K562 (cell line): Measurements from ENCODE around the gene AFAP1. TPM values are rescaled to one million over a fixed set of nuclear protein-coding genes. Genes with fewer than 3 reads are reported as not detected.

Source experiments
- CEBPG ChIP-seq, 3 experiments: fragments of 200-800 bp in 1 of 3; sonication (Bioruptor generic) in 1 of 3; sonication (generic) in 1 of 3; formaldehyde crosslinking in 1 of 3; IDR thresholded peaks in 2 of 3; conservative IDR thresholded peaks in 1 of 3; 2 replicates each; pipeline versions ENCODE4 v1.6.1 to v1.8.0; 2016 to 2022; ENCODE audit warnings: missing compliant biosample characterization in 2 of 3, missing genetic modification characterization in 2 of 3, mild to moderate bottlenecking in 1 of 3, missing genetic modification reagents in 1 of 3
- CUX1 ChIP-seq: fragments of 200-800 bp; sonication (Bioruptor generic); IDR thresholded peaks from 2 replicates; pipeline ENCODE4 v1.6.1; 2016; ENCODE audit warnings: missing genetic modification characterization, missing compliant biosample characterization
- DEAF1 ChIP-seq: fragments of 450-650 bp; formaldehyde crosslinking; IDR thresholded peaks from 2 replicates; pipeline ENCODE4 v1.4.0; 2020; ENCODE audit warnings: mild to moderate bottlenecking, moderate library complexity
- FOXM1 ChIP-seq, 2 experiments: fragments of 450-650 bp in 1 of 2; sonication (generic) in 1 of 2; formaldehyde crosslinking in 1 of 2; IDR thresholded peaks; 2 replicates each; pipeline versions ENCODE4 v1.6.1 to v1.9.0; 2017 to 2022; ENCODE audit warnings: low read depth in 2 of 2, mild to moderate bottlenecking in 2 of 2, missing genetic modification reagents in 1 of 2, moderate library complexity in 1 of 2
- PHB2 ChIP-seq: fragments of 450-650 bp; IDR thresholded peaks from 2 replicates; pipeline ENCODE4 v1.6.1; 2017; ENCODE audit warnings: low read depth
- RCOR1 ChIP-seq, 2 experiments: IDR thresholded peaks; 2 replicates each; pipeline ENCODE4 v1.6.1; 2012; ENCODE audit warnings: low read depth in 2 of 2, low read length in 2 of 2, borderline replicate concordance in 1 of 2, improper control_type of control experiment in 1 of 2
- RFX1 ChIP-seq: fragments of 450-650 bp; IDR thresholded peaks from 2 replicates; pipeline ENCODE4 v1.6.1; 2016; ENCODE audit warnings: mild to moderate bottlenecking, moderate library complexity
- SMC3 ChIP-seq: conservative IDR thresholded peaks from 2 replicates; pipeline ENCODE4 v1.6.1; 2011; ENCODE audit warnings: low read depth, low read length, improper control_type of control experiment; ENCODE audit not compliant: insufficient read depth
- ZNF561 ChIP-seq: fragments of 450-650 bp; formaldehyde crosslinking; conservative IDR thresholded peaks from 2 replicates; pipeline ENCODE4 v1.4.0; 2020; ENCODE audit warnings: mild to moderate bottlenecking, moderate library complexity
- polyA plus RNA-seq, 8 experiments: library from polyadenylated mRNA; depleted of rRNA in 4 of 8; stranded (reverse) in 5 of 8; unstranded in 3 of 8; fragments of >200 nt; fragmentation: Nextera tagmentation in 2 of 8; fragmentation: Illumina TruSeq in 1 of 8; extraction: Ambion mirVana in 2 of 8; extraction: Trizol in 1 of 8; gene quantifications; 2 replicates each; pipeline versions ENCODE4 v1.2.1 to v1.2.3, GENCODE V29; 2011 to 2014; ENCODE audit warnings: inconsistent platforms in 1 of 8, missing spikeins in 1 of 8
- total RNA-seq, 7 experiments: library from RNA; depleted of rRNA in 6 of 7; stranded (reverse); fragments of >200 nt in 6 of 7; fragmentation: Illumina TruSeq in 2 of 7; extraction: Trizol in 2 of 7; gene quantifications; 2 replicates each; pipeline versions ENCODE4 v1.2.1 to v1.2.3, GENCODE V29; 2011 to 2021; ENCODE audit warnings: low replicate concordance in 1 of 7
- TF ChIP-seq, protein P1 (sequence below): sonication (generic); formaldehyde crosslinking; IDR thresholded peaks from 2 replicates; pipeline ENCODE4 v1.8.0; 2022; ENCODE audit warnings: mild to moderate bottlenecking, missing genetic modification reagents
- TF ChIP-seq, protein P2 (sequence below): sonication (generic); formaldehyde crosslinking; IDR thresholded peaks from 2 replicates; pipeline ENCODE4 v1.8.0; 2023; ENCODE audit warnings: mild to moderate bottlenecking, missing genetic modification reagents

Gene AFAP1
- total and polyA plus RNA-seq, 9 of the 15 experiments (the other 6 are each of a cell fraction or from before 2014, with no cell fraction given) = 0.07 to 0.42 (median 0.12) TPM; not detected in 1

DNA sequence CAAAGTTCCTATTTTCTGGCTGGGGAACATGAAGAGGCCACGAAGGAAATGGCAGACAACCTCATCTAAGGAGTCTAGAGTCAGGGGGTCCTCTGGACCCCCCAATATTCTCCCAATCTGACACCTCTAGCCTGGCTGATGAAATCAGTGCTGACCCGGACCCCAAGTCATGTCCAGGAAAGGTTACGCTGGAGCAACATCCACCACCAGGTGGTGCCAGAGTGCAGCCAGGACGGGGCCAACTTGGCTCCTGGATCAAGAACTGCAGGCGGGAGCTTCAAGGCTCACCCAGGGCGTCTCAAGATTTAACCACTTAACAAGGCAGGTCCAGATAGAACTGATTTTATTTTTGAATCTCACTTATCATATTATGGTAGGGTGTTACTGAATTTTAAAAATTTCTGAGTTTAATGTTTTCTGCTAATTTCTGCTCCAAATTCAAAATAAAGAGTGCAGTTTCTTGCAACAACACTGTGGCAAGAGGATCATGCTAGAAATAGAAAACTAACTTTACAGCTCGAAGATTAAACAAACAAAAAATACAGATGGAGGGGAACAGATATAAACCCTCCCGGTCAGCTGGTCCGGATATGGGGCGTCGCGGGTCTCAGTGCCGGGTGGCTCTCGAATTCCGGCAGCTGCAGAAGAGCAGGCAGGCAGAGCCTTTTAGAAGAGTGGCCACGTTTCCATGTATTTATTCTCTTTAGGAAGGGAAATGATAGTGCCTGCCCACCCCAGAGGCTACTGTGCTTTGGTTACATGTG, 135.5 kb downstream of the AFAP1 start (continued):
- TF ChIP-seq RFX1 (no peak), FOXM1 (IDR thresholded peaks at IDR 0.05; ENCODE audit: low read depth) (no peak), FOXM1 (CRISPR knock-in tag; IDR thresholded peaks at IDR 0.05; ENCODE audit: low read depth) (no peak), PHB2 (no peak), CEBPG (CRISPR knock-in tag; IDR thresholded peaks at IDR 0.05) (peak; percentile 48; the same call in 1 of the 2 replicates), CEBPG (tag; conservative IDR thresholded peaks at IDR 0.05 in 1 of 2, IDR thresholded peaks at IDR 0.05 in 1 of 2) (0 out of 4 replicates have a peak, but pooled peaks of 1 of the 2 experiments have one; percentile 36), RCOR1 (IDR thresholded peaks at IDR 0.05; ENCODE audit: borderline replicate concordance in 1 of 2, low read depth in 2 of 2, low read length in 2 of 2) (peak in 1 of 2 experiments; percentile 27; a peak in 1 of 4 replicates), ZNF561 (no peak), DEAF1 (CRISPR knock-in tag) (peak; percentile 80), SMC3 (peak; percentile 90), CUX1 (CRISPR knock-in tag) (no peak)
- TF ChIP-seq, protein P1, sequence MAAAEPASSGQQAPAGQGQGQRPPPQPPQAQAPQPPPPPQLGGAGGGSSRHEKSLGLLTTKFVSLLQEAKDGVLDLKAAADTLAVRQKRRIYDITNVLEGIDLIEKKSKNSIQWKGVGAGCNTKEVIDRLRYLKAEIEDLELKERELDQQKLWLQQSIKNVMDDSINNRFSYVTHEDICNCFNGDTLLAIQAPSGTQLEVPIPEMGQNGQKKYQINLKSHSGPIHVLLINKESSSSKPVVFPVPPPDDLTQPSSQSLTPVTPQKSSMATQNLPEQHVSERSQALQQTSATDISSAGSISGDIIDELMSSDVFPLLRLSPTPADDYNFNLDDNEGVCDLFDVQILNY (CRISPR knock-in tag) = no peak
- TF ChIP-seq, protein P2, sequence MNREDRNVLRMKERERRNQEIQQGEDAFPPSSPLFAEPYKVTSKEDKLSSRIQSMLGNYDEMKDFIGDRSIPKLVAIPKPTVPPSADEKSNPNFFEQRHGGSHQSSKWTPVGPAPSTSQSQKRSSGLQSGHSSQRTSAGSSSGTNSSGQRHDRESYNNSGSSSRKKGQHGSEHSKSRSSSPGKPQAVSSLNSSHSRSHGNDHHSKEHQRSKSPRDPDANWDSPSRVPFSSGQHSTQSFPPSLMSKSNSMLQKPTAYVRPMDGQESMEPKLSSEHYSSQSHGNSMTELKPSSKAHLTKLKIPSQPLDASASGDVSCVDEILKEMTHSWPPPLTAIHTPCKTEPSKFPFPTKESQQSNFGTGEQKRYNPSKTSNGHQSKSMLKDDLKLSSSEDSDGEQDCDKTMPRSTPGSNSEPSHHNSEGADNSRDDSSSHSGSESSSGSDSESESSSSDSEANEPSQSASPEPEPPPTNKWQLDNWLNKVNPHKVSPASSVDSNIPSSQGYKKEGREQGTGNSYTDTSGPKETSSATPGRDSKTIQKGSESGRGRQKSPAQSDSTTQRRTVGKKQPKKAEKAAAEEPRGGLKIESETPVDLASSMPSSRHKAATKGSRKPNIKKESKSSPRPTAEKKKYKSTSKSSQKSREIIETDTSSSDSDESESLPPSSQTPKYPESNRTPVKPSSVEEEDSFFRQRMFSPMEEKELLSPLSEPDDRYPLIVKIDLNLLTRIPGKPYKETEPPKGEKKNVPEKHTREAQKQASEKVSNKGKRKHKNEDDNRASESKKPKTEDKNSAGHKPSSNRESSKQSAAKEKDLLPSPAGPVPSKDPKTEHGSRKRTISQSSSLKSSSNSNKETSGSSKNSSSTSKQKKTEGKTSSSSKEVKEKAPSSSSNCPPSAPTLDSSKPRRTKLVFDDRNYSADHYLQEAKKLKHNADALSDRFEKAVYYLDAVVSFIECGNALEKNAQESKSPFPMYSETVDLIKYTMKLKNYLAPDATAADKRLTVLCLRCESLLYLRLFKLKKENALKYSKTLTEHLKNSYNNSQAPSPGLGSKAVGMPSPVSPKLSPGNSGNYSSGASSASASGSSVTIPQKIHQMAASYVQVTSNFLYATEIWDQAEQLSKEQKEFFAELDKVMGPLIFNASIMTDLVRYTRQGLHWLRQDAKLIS (CRISPR knock-in tag) = no peak
